Activated naive CD8-positive, alpha-beta T cell treated with anti-CD3 and anti-CD28 coated beads, Interleukin-2, amount 50 U/mL, for 24 hours (primary cell): ENCODE measurements around the gene RASL12.

Experiments
- ATAC-seq: fragments of 150-1000 bp; cut with Tn5 transposase; one replicate; pipeline ENCODE4 v1.10.0; 2021
- DNase-seq: peaks from one replicate; pipeline ENCODE4 v3.0.0; 2021
- H3K27ac Mint-ChIP-seq: one replicate; pipeline ENCODE4 v1.8.0; 2021; ENCODE audit warnings: mild to moderate bottlenecking, mixed read lengths
- H3K27me3 Mint-ChIP-seq: one replicate; pipeline ENCODE4 v1.8.0; 2021; ENCODE audit warnings: mixed read lengths
- H3K36me3 Mint-ChIP-seq: one replicate; pipeline ENCODE4 v1.8.0; 2021; ENCODE audit warnings: low read depth, mixed read lengths
- H3K4me1 Mint-ChIP-seq: one replicate; pipeline ENCODE4 v1.8.0; 2021; ENCODE audit warnings: mixed read lengths
- H3K4me3 Mint-ChIP-seq: one replicate; pipeline ENCODE4 v1.8.0; 2021; ENCODE audit warnings: mild to moderate bottlenecking, moderate library complexity, mixed read lengths
- H3K9me3 Mint-ChIP-seq: one replicate; pipeline ENCODE4 v1.8.0; 2021; ENCODE audit warnings: mixed read lengths

Gene RASL12

GRCh38 chr15:65042776-65043327 is 24.9 kb downstream of the RASL12 start:
- DNase-seq (no peak), ATAC-seq (no peak)
- Mint-ChIP-seq H3K4me3 (no peak overlapping the region), H3K36me3 (no peaks in the 10 kb centered on the region), H3K27me3 (peaks cover 5% of the 10 kb centered on the region), H3K9me3 (no peaks in the 10 kb centered on the region), H3K4me1 (no peaks in the 10 kb centered on the region), H3K27ac (no peak overlapping the region)

GRCh38 chr15:65041787-65042186 is 26.0 kb downstream of the RASL12 start:
- H3K27ac Mint-ChIP-seq: no peak overlapping the region
- H3K36me3 Mint-ChIP-seq: no peaks in the 10 kb centered on the region
- ATAC-seq (no peak), DNase-seq (no peak)
- H3K4me1 Mint-ChIP-seq: no peaks in the 10 kb centered on the region
- no peak overlapping the region for H3K4me3 Mint-ChIP-seq
- H3K27me3 Mint-ChIP-seq: peaks cover 5% of the 10 kb centered on the region
- H3K9me3 Mint-ChIP-seq: no peaks in the 10 kb centered on the region

- Mint-ChIP-seq H3K27me3 (peaks cover 4% of the 10 kb centered on the region), H3K4me3 (no peak overlapping the region), H3K4me1 (no peaks in the 10 kb centered on the region), H3K27ac (no peak overlapping the region), H3K9me3 (no peaks in the 10 kb centered on the region), H3K36me3 (no peaks in the 10 kb centered on the region)
- ATAC-seq (no peak), DNase-seq (no peak)
Measured at GRCh38 chr15:65040461-65040860, 27.3 kb downstream of the RASL12 start.

GRCh38 chr15:65038836-65039235 is 29.0 kb downstream of the RASL12 start:
- no peak for ATAC-seq
- Mint-ChIP-seq H3K27ac (no peak overlapping the region), H3K4me3 (no peak overlapping the region), H3K36me3 (no peaks in the 10 kb centered on the region), H3K27me3 (no peaks in the 10 kb centered on the region), H3K9me3 (no peaks in the 10 kb centered on the region), H3K4me1 (peaks cover under 1% of the 10 kb centered on the region)
- DNase-seq: no peak

- Mint-ChIP-seq H3K36me3 (no peaks in the 10 kb centered on the region), H3K27ac (no peak overlapping the region), H3K27me3 (no peaks in the 10 kb centered on the region), H3K4me3 (no peak overlapping the region), H3K4me1 (peaks cover 3% of the 10 kb centered on the region), H3K9me3 (no peaks in the 10 kb centered on the region)
- no peak for ATAC-seq
- no peak for DNase-seq
Measured at GRCh38 chr15:65038428-65038827, 29.4 kb downstream of the RASL12 start.

GRCh38 chr15:65037309-65037708 is 30.5 kb downstream of the RASL12 start:
- no peak overlapping the region for H3K4me3 Mint-ChIP-seq
- H3K27ac Mint-ChIP-seq: no peak overlapping the region
- H3K9me3 Mint-ChIP-seq: no peaks in the 10 kb centered on the region
- ATAC-seq: no peak
- H3K4me1 Mint-ChIP-seq: peaks cover 7% of the 10 kb centered on the region
- H3K36me3 Mint-ChIP-seq: no peaks in the 10 kb centered on the region
- DNase-seq: no peak
- no peaks in the 10 kb centered on the region for H3K27me3 Mint-ChIP-seq

- Mint-ChIP-seq H3K36me3 (no peaks in the 10 kb centered on the region), H3K4me3 (no peak overlapping the region), H3K9me3 (no peaks in the 10 kb centered on the region), H3K27me3 (peaks cover 5% of the 10 kb centered on the region), H3K4me1 (peaks cover 7% of the 10 kb centered on the region), H3K27ac (no peak overlapping the region)
- DNase-seq: no peak
- ATAC-seq: no peak
Measured at GRCh38 chr15:65034719-65035118, 33.1 kb downstream of the RASL12 start.

- DNase-seq: no peak
- Mint-ChIP-seq H3K36me3 (no peaks in the 10 kb centered on the region), H3K4me3 (no peak overlapping the region), H3K27ac (no peak overlapping the region), H3K27me3 (peaks cover 5% of the 10 kb centered on the region), H3K4me1 (peaks cover 7% of the 10 kb centered on the region), H3K9me3 (no peaks in the 10 kb centered on the region)
- ATAC-seq: peak; percentile 31
Measured at GRCh38 chr15:65033659-65034269, 34.0 kb downstream of the RASL12 start.

GRCh38 chr15:65032801-65033537 is 34.8 kb downstream of the RASL12 start:
- peak; percentile 56 for DNase-seq
- Mint-ChIP-seq H3K4me3 (no peak overlapping the region), H3K4me1 (peaks cover 13% of the 10 kb centered on the region), H3K36me3 (no peaks in the 10 kb centered on the region), H3K27me3 (peaks cover 5% of the 10 kb centered on the region), H3K9me3 (no peaks in the 10 kb centered on the region), H3K27ac (no peak overlapping the region)
- ATAC-seq: peak; percentile 72

- ATAC-seq: no peak
- H3K27ac Mint-ChIP-seq: no peak overlapping the region
- H3K4me1 Mint-ChIP-seq: peaks cover 22% of the 10 kb centered on the region
Measured at GRCh38 chr15:65029736-65030208, 38.0 kb downstream of the RASL12 start.

GRCh38 chr15:65028921-65029735 is 38.7 kb downstream of the RASL12 start, which contains the start of gene MTFMT:
MTFMT (minus strand) TSS chr15:65029639; CDS start chr15:65029613, 26 bp downstream.
- H3K27me3 Mint-ChIP-seq: peaks cover 5% of the 10 kb centered on the region
- ATAC-seq: peak; percentile 92
- DNase-seq: peak; percentile 98
- H3K9me3 Mint-ChIP-seq: no peaks in the 10 kb centered on the region
- peak within 1 kb of the TSS; percentile 94 for H3K4me3 Mint-ChIP-seq
- H3K27ac Mint-ChIP-seq: peak within 1 kb of the TSS; percentile 86
- H3K4me1 Mint-ChIP-seq: peaks cover 22% of the 10 kb centered on the region
- H3K36me3 Mint-ChIP-seq: peaks cover 23% of the 10 kb centered on the region

More at GRCh38 chr15:65029736-65030208, 38.0 kb downstream of the RASL12 start:
- H3K36me3 Mint-ChIP-seq: peaks cover 18% of the 10 kb centered on the region
- peaks cover 5% of the 10 kb centered on the region for H3K27me3 Mint-ChIP-seq
- no peak for DNase-seq
- H3K9me3 Mint-ChIP-seq: no peaks in the 10 kb centered on the region
- peak overlapping the region; percentile 61 for H3K4me3 Mint-ChIP-seq

- H3K4me1 Mint-ChIP-seq: peaks cover 20% of the 10 kb centered on the region
- H3K27ac Mint-ChIP-seq: peak overlapping the region; percentile 86
- H3K9me3 Mint-ChIP-seq: no peaks in the 10 kb centered on the region
- DNase-seq (no peak), ATAC-seq (no peak)
- H3K36me3 Mint-ChIP-seq: peaks cover 29% of the 10 kb centered on the region
- peaks cover 5% of the 10 kb centered on the region for H3K27me3 Mint-ChIP-seq
- peak overlapping the region; percentile 94 for H3K4me3 Mint-ChIP-seq
Measured at GRCh38 chr15:65028338-65028737, 39.5 kb downstream of the RASL12 start.

GRCh38 chr15:65027593-65027992 is 40.2 kb downstream of the RASL12 start:
- Mint-ChIP-seq H3K4me3 (peak overlapping the region; percentile 94), H3K4me1 (peaks cover 17% of the 10 kb centered on the region)
- no peak for DNase-seq

GRCh38 chr15:65026756-65027155 is 41.0 kb downstream of the RASL12 start:
- Mint-ChIP-seq H3K27ac (no peak overlapping the region), H3K9me3 (no peaks in the 10 kb centered on the region), H3K4me1 (peaks cover 17% of the 10 kb centered on the region), H3K4me3 (no peak overlapping the region), H3K27me3 (peaks cover 5% of the 10 kb centered on the region), H3K36me3 (peaks cover 32% of the 10 kb centered on the region)
- ATAC-seq (no peak), DNase-seq (no peak)

More at GRCh38 chr15:65027593-65027992, 40.2 kb downstream of the RASL12 start:
- no peak for ATAC-seq
- H3K36me3 Mint-ChIP-seq: peaks cover 32% of the 10 kb centered on the region
- no peaks in the 10 kb centered on the region for H3K9me3 Mint-ChIP-seq
- peaks cover 5% of the 10 kb centered on the region for H3K27me3 Mint-ChIP-seq
- no peak overlapping the region for H3K27ac Mint-ChIP-seq
